ENCODE data around the gene HMX2.

HMX2 gene

GRCh38 chr10:123126246-123126645, 21.7 kb upstream of the HMX2 start:
- Histone ChIP-seq H3K27me3 (peaks cover 4 to 12% (median 8%) of the 10 kb centered on the region in 11 experiments), H3K4me3 (no peak overlapping the region), H3K9ac (no peak overlapping the region), H4K20me1 (no peaks in the 10 kb centered on the region), H3K9me3 (replicated peaks in 1 of 11) (peaks cover 4 to 15% (median 8%) of the 10 kb centered on the region in 11 experiments; a peak in 14 of 22 replicates), H3K27ac (no peak overlapping the region), H3K36me3 (no peaks in the 10 kb centered on the region), H3K4me2 (no peak overlapping the region), H3K4me1 (peaks cover 0 to 11% (median 0%) of the 10 kb centered on the region in 10 experiments; a peak in 5 of 20 replicates)
- no peak for TF ChIP-seq Cebpa-rat (IDR thresholded peaks at IDR 0.05)

- no peak for TF ChIP-seq Cebpa-rat (IDR thresholded peaks at IDR 0.05)
- Histone ChIP-seq H3K36me3 (no peaks in the 10 kb centered on the region), H3K9me3 (replicated peaks in 1 of 11) (peaks cover 4 to 18% (median 8%) of the 10 kb centered on the region in 11 experiments; a peak in 15 of 22 replicates), H4K20me1 (peaks cover 0 to 25% (median 8%) of the 10 kb centered on the region in 11 experiments; a peak in 13 of 22 replicates), H3K9ac (no peak overlapping the region), H3K27ac (no peak overlapping the region), H3K4me3 (no peak overlapping the region), H3K4me2 (peak overlapping the region in 3 of 11 experiments; percentile 20 to 52 (median 26); a peak in 5 of 22 replicates), H3K4me1 (peaks cover 15 to 27% (median 17%) of the 10 kb centered on the region in 10 experiments), H3K27me3 (peaks cover 39 to 47% (median 43%) of the 10 kb centered on the region in 11 experiments)
These were observed 18.2 kb upstream of the HMX2 start for GRCh38 chr10:123129618-123130271.

DNA sequence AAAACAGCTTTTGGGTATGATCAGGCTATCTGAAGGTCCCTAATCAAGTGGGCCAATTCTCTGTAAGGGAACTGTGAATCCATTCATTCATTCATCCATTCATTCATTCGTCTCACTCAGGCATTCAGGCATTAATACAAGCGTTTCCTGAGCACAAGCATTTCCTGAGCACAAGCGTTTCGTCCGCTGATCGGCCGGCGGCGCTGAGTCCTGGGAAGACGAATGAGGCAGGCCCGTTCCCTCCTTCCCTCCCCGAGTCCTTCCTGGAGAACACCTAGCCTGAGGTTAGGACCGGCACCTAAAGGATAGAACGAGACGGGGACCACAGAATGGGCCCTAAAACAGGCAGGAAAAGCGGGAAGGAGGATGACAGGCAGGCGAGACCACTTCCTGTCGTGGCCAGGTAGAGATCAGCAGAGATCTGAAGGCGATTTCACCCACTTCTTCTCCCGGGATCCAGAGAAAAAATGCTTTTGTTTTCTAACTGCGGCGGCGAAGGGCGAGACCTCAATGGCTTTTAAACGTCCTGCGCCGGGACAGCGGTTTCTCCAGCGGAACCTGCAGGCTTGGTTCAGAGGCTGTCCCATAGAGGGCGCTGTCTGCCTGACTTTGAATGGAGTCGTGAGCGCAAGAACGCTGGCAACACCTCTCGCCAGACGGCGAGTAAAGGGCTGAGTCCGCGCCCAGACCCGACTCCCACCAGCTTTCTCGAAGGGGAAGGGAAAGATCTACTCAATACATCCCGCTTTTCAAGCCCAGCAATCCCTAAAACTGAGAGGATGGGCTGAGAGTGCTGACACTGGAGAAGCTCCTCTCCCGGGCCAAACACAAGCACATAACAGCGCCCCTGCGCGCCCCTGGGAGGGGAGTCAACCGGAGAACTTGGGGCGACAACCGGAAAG, 15.1 kb upstream of the HMX2 start:
- peak overlapping the region; percentile 40 to 61 (median 53) for H3K4me3 ChIP-seq
- peaks cover 24 to 51% (median 41%) of the 10 kb centered on the region in 10 experiments for H3K4me1 ChIP-seq
- peak overlapping the region in 7 of 11 experiments; percentile 26 to 53 (median 42); a peak in 9 of 22 replicates for H3K9ac ChIP-seq
- H3K9me3 ChIP-seq (replicated peaks in 1 of 11), result peaks cover 10 to 32% (median 19%) of the 10 kb centered on the region in 11 experiments; a peak in 20 of 22 replicates
- TF ChIP-seq Cebpa-rat (IDR thresholded peaks at IDR 0.05), result no peak
- peaks cover 0 to 52% (median 31%) of the 10 kb centered on the region in 11 experiments; a peak in 18 of 22 replicates for H4K20me1 ChIP-seq
- peak overlapping the region; percentile 79 to 99 (median 94) for H3K4me2 ChIP-seq
- H3K27ac ChIP-seq, result no peak overlapping the region
- peaks cover 70 to 78% (median 73%) of the 10 kb centered on the region in 11 experiments for H3K27me3 ChIP-seq
- H3K36me3 ChIP-seq, result no peaks in the 10 kb centered on the region

DNA sequence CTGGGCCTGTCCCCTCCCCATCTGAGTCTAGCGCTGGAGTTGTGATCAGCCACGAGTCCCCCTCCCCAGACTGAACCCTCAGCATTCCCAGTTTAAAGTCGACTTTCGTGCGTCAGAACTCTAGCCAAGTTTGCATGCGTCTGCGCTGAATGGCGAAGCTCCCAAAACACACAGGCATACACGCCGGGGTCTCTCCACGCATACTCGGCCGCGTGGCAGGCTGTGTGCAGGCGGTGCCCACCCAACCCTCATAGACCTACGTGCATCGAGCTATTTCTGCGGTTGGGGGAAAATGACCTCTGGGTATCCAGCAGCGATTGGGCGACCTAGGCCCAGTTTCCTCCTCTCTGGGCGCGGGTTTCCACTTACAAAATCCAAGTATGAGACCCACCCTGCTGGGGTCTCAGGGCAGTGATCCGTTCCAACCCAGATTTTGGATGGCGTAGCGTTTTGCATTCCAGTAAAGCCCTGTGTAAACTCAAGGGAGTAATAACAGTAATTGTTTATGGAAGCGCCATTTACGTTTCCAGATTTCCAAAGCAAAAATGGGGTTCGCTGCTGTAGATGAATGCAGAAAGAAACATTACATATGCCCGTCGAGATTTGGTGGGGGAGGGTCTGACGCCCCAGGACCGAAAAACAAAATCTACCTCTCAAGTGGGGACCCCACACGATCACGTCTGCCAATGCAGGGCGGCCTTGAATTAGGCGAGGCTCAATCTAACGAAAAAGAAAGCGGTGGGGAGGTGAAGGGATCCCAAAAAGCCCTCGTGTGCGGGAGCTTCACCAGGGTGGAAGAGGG, 14.2 kb upstream of the HMX2 start:
- H4K20me1 ChIP-seq, result peaks cover 0 to 58% (median 36%) of the 10 kb centered on the region in 11 experiments; a peak in 19 of 22 replicates
- H3K27me3 ChIP-seq, result peaks cover 79 to 87% (median 83%) of the 10 kb centered on the region in 11 experiments
- H3K4me2 ChIP-seq, result peak overlapping the region; percentile 79 to 99 (median 94)
- peaks cover 2 to 26% (median 13%) of the 10 kb centered on the region in 11 experiments; a peak in 19 of 22 replicates for H3K9me3 ChIP-seq (replicated peaks in 1 of 11)
- H3K4me3 ChIP-seq, result peak overlapping the region in 9 of 10 experiments; percentile 40 to 61 (median 53); a peak in 17 of 20 replicates
- TF ChIP-seq Cebpa-rat (IDR thresholded peaks at IDR 0.05), result no peak
- no peaks in the 10 kb centered on the region for H3K36me3 ChIP-seq
- H3K9ac ChIP-seq, result no peak overlapping the region
- H3K27ac ChIP-seq, result no peak overlapping the region
- peaks cover 24 to 51% (median 41%) of the 10 kb centered on the region in 10 experiments for H3K4me1 ChIP-seq

DNA sequence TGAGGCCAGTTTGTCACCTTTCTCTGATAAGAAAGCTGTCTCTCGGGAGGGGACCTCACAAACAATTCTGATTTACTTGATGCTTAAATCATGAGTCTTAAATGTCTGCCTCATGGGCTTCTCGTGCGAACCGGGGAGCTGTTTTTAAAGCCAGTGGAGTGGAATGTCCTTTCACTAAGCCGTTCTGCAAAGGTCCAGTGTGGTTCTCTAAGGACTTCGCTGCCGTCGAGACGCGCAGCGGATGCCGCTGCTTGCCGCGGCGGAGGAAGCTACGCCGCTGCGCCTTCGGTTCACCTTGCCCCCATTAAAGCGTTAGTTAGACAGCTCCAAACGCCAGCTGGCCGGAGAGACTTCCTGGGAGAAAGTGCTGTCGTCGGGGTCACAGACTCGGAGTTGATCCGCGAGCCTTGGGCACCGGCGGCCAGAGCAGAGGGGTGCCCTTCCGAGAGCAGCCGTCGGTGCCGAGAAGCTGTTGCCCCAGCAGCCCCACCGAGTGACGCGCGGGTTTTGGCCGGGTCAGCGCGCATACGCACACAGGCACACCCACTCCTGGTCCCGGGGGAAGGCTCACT, 13.5 kb upstream of the HMX2 start:
- Histone ChIP-seq H3K4me2 (peak overlapping the region; percentile 78 to 95 (median 87); a peak in 17 of 22 replicates), H4K20me1 (peaks cover 0 to 65% (median 43%) of the 10 kb centered on the region in 11 experiments; a peak in 19 of 22 replicates), H3K9ac (no peak overlapping the region), H3K27ac (no peak overlapping the region), H3K36me3 (no peaks in the 10 kb centered on the region), H3K9me3 (replicated peaks in 1 of 11) (peaks cover 0 to 24% (median 12%) of the 10 kb centered on the region in 11 experiments; a peak in 17 of 22 replicates), H3K4me1 (peaks cover 24 to 51% (median 41%) of the 10 kb centered on the region in 10 experiments), H3K4me3 (peak overlapping the region in 8 of 10 experiments; percentile 51 to 72 (median 59); a peak in 8 of 20 replicates), H3K27me3 (peaks cover 86 to 94% (median 89%) of the 10 kb centered on the region in 11 experiments)
- TF ChIP-seq Cebpa-rat (IDR thresholded peaks at IDR 0.05), result no peak

GRCh38 chr10:123134915-123135414, 13.0 kb upstream of the HMX2 start:
- Histone ChIP-seq H3K4me1 (peaks cover 24 to 53% (median 43%) of the 10 kb centered on the region in 10 experiments), H3K27ac (no peak overlapping the region), H3K36me3 (no peaks in the 10 kb centered on the region), H3K9me3 (replicated peaks in 1 of 11) (peaks cover 0 to 24% (median 12%) of the 10 kb centered on the region in 11 experiments; a peak in 17 of 22 replicates), H3K4me2 (peak overlapping the region; percentile 78 to 95 (median 87)), H3K4me3 (peak overlapping the region; percentile 51 to 72 (median 57)), H3K9ac (peak overlapping the region in 4 of 11 experiments; percentile 19 to 53 (median 42); a peak in 5 of 22 replicates), H3K27me3 (peaks cover 91 to 99% (median 95%) of the 10 kb centered on the region in 11 experiments), H4K20me1 (peaks cover 0 to 70% (median 48%) of the 10 kb centered on the region in 11 experiments; a peak in 19 of 22 replicates)
- TF ChIP-seq Cebpa-rat (IDR thresholded peaks at IDR 0.05), result no peak

- no peak for TF ChIP-seq Cebpa-rat (IDR thresholded peaks at IDR 0.05)
- no peaks in the 10 kb centered on the region for H3K36me3 ChIP-seq
- H3K9me3 ChIP-seq (replicated peaks in 1 of 11), result peaks cover 0 to 24% (median 12%) of the 10 kb centered on the region in 11 experiments; a peak in 17 of 22 replicates
- peak within 1 kb of the TSS in 8 of 11 experiments; percentile 13 to 53 (median 36); a peak in 10 of 22 replicates for H3K9ac ChIP-seq
- H3K4me3 ChIP-seq, result peak within 1 kb of the TSS; percentile 51 to 72 (median 57)
- no peak within 1 kb of the TSS for H3K27ac ChIP-seq
- peaks cover 26 to 58% (median 48%) of the 10 kb centered on the region in 10 experiments for H3K4me1 ChIP-seq
- H3K27me3 ChIP-seq, result peaks cover 97 to 100% (median 100%) of the 10 kb centered on the region in 11 experiments
- peaks cover 0 to 76% (median 54%) of the 10 kb centered on the region in 11 experiments; a peak in 19 of 22 replicates for H4K20me1 ChIP-seq
- peak within 1 kb of the TSS; percentile 78 to 95 (median 87) for H3K4me2 ChIP-seq
These were observed 12.4 kb upstream of the HMX2 start, which contains the start of gene HMX3 for GRCh38 chr10:123135415-123136141. HMX3 (plus strand) TSS chr10:123135970; CDS start chr10:123136051, 81 bp downstream.

Measured in BLaER1 treated with 17β-estradiol and CSF1 and Interleukin-3, amounts not matched to agents 10 nM and 100 nM (cell line).